Naive thymus-derived CD4-positive, alpha-beta T cell (primary cell): ENCODE measurements around the gene IL1A. TPM values are rescaled to one million over a fixed set of nuclear protein-coding genes. Genes with fewer than 3 reads are reported as not detected.

Experiments used
- ATAC-seq: fragments of 150-1000 bp; cut with Tn5 transposase; 2 replicates; pipeline ENCODE4 v1.10.0; 2021; ENCODE audit warnings: mild to moderate bottlenecking, moderate library complexity
- CTCF ChIA-PET: fragments of 350-600 bp; sonication (Branson Sonifier 250); formaldehyde crosslinking; loops from one replicate; lab custom pipeline; 2021; ENCODE audit warnings: antibody characterized with exemption; lab: Charles Lee
- POLR2A ChIA-PET: fragments of 350-600 bp; sonication (Branson Sonifier 250); formaldehyde crosslinking; loops from one replicate; lab custom pipeline; 2021; ENCODE audit warnings: antibody characterized with exemption, inconsistent platforms; lab: Charles Lee
- DNase-seq, 9 donors: peaks; one replicate each; pipeline versions ENCODE4 v3.0.0 to v3.0.0-alpha.2; 2020 to 2022; ENCODE audit warnings: mixed read lengths in 1 of 9
- H3K27ac ChIP-seq: one replicate; pipeline ENCODE4 v1.7.0; 2013; ENCODE audit warnings: mild to moderate bottlenecking, low read depth, low read length, moderate library complexity
- H3K27me3 ChIP-seq, 2 donors: one replicate each; pipeline ENCODE4 v1.7.0; 2013; ENCODE audit warnings: low read length in 2 of 2, mild to moderate bottlenecking in 2 of 2, moderate library complexity in 2 of 2; ENCODE audit not compliant: control insufficient read depth in 2 of 2, insufficient read depth in 2 of 2
- H3K36me3 ChIP-seq, 3 experiments: 1 replicate in 2 of 3; 2 replicates in 1 of 3; pipeline ENCODE4 v1.7.0; 2013; ENCODE audit warnings: low read length in 3 of 3, mild to moderate bottlenecking in 3 of 3, moderate library complexity in 1 of 3; ENCODE audit not compliant: insufficient read depth in 3 of 3, control insufficient read depth in 2 of 3
- H3K4me1 ChIP-seq, 2 donors: one replicate each; pipeline ENCODE4 v1.7.0; 2013; ENCODE audit warnings: low read length in 2 of 2, mild to moderate bottlenecking in 2 of 2, moderate library complexity in 1 of 2; ENCODE audit not compliant: control insufficient read depth in 2 of 2, insufficient read depth in 2 of 2
- H3K4me3 ChIP-seq: 2 replicates; pipeline ENCODE4 v1.7.0; 2013; ENCODE audit warnings: mild to moderate bottlenecking, low read length
- H3K9me3 ChIP-seq, 3 experiments: 1 replicate in 2 of 3; 2 replicates in 1 of 3; pipeline ENCODE4 v1.7.0; 2013; ENCODE audit warnings: low read length in 3 of 3; ENCODE audit not compliant: control insufficient read depth in 2 of 3
- H3K27ac Mint-ChIP-seq, 9 donors: one replicate each; pipeline ENCODE4 v1.8.0; 2020 to 2022; ENCODE audit warnings: mixed read lengths in 9 of 9, mild to moderate bottlenecking in 8 of 9, moderate library complexity in 5 of 9, inconsistent platforms in 2 of 9
- H3K27me3 Mint-ChIP-seq, 5 donors: one replicate each; pipeline ENCODE4 v1.8.0; 2021 to 2022; ENCODE audit warnings: mixed read lengths in 5 of 5, mild to moderate bottlenecking in 1 of 5
- H3K36me3 Mint-ChIP-seq, 5 donors: one replicate each; pipeline ENCODE4 v1.8.0; 2020 to 2022; ENCODE audit warnings: mixed read lengths in 5 of 5, mild to moderate bottlenecking in 3 of 5, inconsistent platforms in 1 of 5
- H3K4me1 Mint-ChIP-seq, 7 donors: one replicate each; pipeline ENCODE4 v1.8.0; 2020 to 2022; ENCODE audit warnings: mixed read lengths in 7 of 7, mild to moderate bottlenecking in 3 of 7, inconsistent platforms in 1 of 7
- H3K4me3 Mint-ChIP-seq, 10 donors: one replicate each; pipeline ENCODE4 v1.8.0; 2020 to 2022; ENCODE audit warnings: mild to moderate bottlenecking in 10 of 10, mixed read lengths in 10 of 10, moderate library complexity in 6 of 10, inconsistent platforms in 2 of 10
- H3K9me3 Mint-ChIP-seq, 11 donors: one replicate each; pipeline ENCODE4 v1.8.0; 2020 to 2022; ENCODE audit warnings: mixed read lengths in 11 of 11, mild to moderate bottlenecking in 4 of 11, inconsistent platforms in 1 of 11, moderate library complexity in 1 of 11
- intact Hi-C, 2 donors: fragments of 100-400 bp; cut with micrococcal nuclease; formaldehyde crosslinking; loops; one replicate each; pipeline ENCODE4 v1.15.1; 2023
- polyA plus RNA-seq, 2 donors: library from polyadenylated mRNA; unstranded; fragments of 300-500 nt; fragmentation: Illumina TruSeq; gene quantifications; one replicate each; pipeline ENCODE4 v1.2.3, GENCODE V29; 2021
- total RNA-seq, 6 experiments: library from RNA in 5 of 6; stranded (reverse) in 5 of 6; gene quantifications; 1 replicate in 5 of 6; 2 replicates in 1 of 6; pipeline ENCODE4 v1.2.3 and lab custom pipeline; 2021 to 2026

The IL1A gene
- total and polyA plus RNA-seq, 7 experiments from 2014 or later = 0.22 to 4.3 (median 1.0) TPM; not detected in 3

- H3K4me3 ChIP-seq = no peak overlapping the region
- ATAC-seq (no peak), DNase-seq (no peak)
- peaks cover 0 to 20% (median 0%) of the 10 kb centered on the region in 7 donors for H3K4me1 Mint-ChIP-seq
- H3K36me3 Mint-ChIP-seq = peaks cover 0 to 17% (median 0%) of the 10 kb centered on the region in 5 donors
- intact Hi-C loops = no loop called here
- peaks cover 5 to 15% (median 7%) of the 10 kb centered on the region in 5 donors for H3K27me3 Mint-ChIP-seq
- ChIA-PET POLR2A (interaction anchor here (0.8 kb wide), 1 partner anchor 12 kb away, joined by 5 read pairs; no protein-coding TSS in a partner anchor), CTCF (no interaction called here)
- no peak overlapping the region for H3K27ac Mint-ChIP-seq
- H3K27ac ChIP-seq = no peak overlapping the region
- no peaks in the 10 kb centered on the region for H3K9me3 ChIP-seq
- no peaks in the 10 kb centered on the region for H3K27me3 ChIP-seq
- H3K36me3 ChIP-seq = no peaks in the 10 kb centered on the region
- H3K4me3 Mint-ChIP-seq = no peak overlapping the region
- H3K9me3 Mint-ChIP-seq = peaks cover 0 to 1% (median 0%) of the 10 kb centered on the region in 11 donors
- no peaks in the 10 kb centered on the region for H3K4me1 ChIP-seq
These were observed 4.4 kb upstream of the IL1A start for GRCh38 chr2:112788653-112789052.

- no peaks in the 10 kb centered on the region for H3K27me3 ChIP-seq
- CTCF ChIA-PET = no interaction called here
- intact Hi-C loops = no loop called here
- H3K27ac ChIP-seq = no peak overlapping the region
- H3K4me1 ChIP-seq = no peaks in the 10 kb centered on the region
- H3K27me3 Mint-ChIP-seq = peaks cover 7 to 19% (median 8%) of the 10 kb centered on the region in 5 donors
- POLR2A ChIA-PET = no interaction called here
- peaks cover 0 to 1% (median 0%) of the 10 kb centered on the region in 11 donors for H3K9me3 Mint-ChIP-seq
- no peaks in the 10 kb centered on the region for H3K36me3 ChIP-seq
- DNase-seq (no peak), ATAC-seq (peak; percentile 58)
- H3K4me1 Mint-ChIP-seq = peaks cover 0 to 18% (median 0%) of the 10 kb centered on the region in 7 donors
- H3K9me3 ChIP-seq = no peaks in the 10 kb centered on the region
- peaks cover 0 to 11% (median 0%) of the 10 kb centered on the region in 5 donors for H3K36me3 Mint-ChIP-seq
- no peak overlapping the region for H3K4me3 ChIP-seq
- H3K27ac Mint-ChIP-seq = no peak overlapping the region
- H3K4me3 Mint-ChIP-seq = no peak overlapping the region
These were observed 3.6 kb upstream of the IL1A start for GRCh38 chr2:112787729-112788393.

DNA sequence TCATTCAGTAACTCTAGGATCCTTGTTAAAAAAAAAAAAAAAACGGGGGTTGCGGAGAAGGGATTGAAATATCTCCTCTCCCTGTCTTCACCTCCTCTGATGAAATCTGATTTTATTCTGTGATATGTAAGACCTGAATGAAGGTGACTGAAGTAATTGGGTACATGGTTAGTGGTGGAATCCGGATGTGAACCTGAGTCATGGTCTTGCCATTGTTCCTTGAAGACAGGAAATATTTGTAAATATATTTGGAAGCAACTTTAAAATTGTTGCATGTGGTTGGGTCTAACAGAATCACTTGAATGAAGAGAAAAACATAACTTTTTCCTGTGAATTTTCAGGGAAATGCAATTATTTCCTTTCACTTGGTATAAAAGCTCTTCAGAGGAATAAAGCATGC lies 3.0 kb upstream of the IL1A start:
- H3K4me3 ChIP-seq = no peak overlapping the region
- no peaks in the 10 kb centered on the region for H3K9me3 ChIP-seq
- no peaks in the 10 kb centered on the region for H3K36me3 ChIP-seq
- ChIA-PET CTCF (no interaction called here), POLR2A (no interaction called here)
- intact Hi-C loops = no loop called here
- Mint-ChIP-seq H3K27me3 (peaks cover 7 to 19% (median 8%) of the 10 kb centered on the region in 5 donors), H3K27ac (no peak overlapping the region), H3K9me3 (peaks cover 0 to 1% (median 0%) of the 10 kb centered on the region in 11 donors), H3K36me3 (peaks cover 0 to 9% (median 0%) of the 10 kb centered on the region in 5 donors), H3K4me3 (no peak overlapping the region), H3K4me1 (peaks cover 0 to 22% (median 0%) of the 10 kb centered on the region in 7 donors)
- H3K27me3 ChIP-seq = no peaks in the 10 kb centered on the region
- ATAC-seq = no peak
- DNase-seq = no peak
- H3K4me1 ChIP-seq = no peaks in the 10 kb centered on the region
- H3K27ac ChIP-seq = no peak overlapping the region

DNA sequence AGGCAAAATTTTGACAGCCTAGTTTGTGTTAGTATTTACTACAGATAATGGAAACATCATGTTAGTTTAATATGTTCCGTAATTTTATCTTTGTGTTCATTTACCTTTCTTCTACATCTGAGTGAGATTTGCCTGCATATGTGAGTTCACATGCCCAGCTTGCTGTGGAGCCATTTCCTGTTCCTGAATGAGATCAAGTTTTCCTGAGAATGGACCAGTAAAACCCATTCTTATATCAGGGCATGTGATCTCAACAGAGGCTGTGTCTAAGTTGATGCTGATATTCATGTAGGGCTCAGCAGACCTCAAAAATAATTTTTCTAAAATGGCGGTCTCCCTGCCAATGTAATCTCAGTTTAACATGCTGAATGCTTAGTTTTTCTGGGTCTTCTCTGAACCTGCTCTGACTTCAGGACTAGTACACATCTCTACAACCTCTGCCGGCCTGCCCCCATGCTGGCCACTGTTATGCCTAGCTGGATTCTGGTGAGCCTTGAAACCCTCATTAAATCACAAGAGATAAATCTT lies 1.0 kb downstream of the IL1A start:
- Mint-ChIP-seq H3K4me1 (peaks cover 0 to 24% (median 0%) of the 10 kb centered on the region in 7 donors), H3K4me3 (peak overlapping the region in 1 of 10 donors; percentile 38), H3K27ac (no peak overlapping the region), H3K36me3 (peaks cover 0 to 8% (median 0%) of the 10 kb centered on the region in 5 donors), H3K27me3 (peaks cover 9 to 38% (median 17%) of the 10 kb centered on the region in 5 donors), H3K9me3 (no peaks in the 10 kb centered on the region)
- DNase-seq (no peak), ATAC-seq (no peak)
- Histone ChIP-seq H3K9me3 (no peaks in the 10 kb centered on the region), H3K27me3 (no peaks in the 10 kb centered on the region), H3K36me3 (no peaks in the 10 kb centered on the region), H3K4me3 (no peak overlapping the region), H3K27ac (no peak overlapping the region), H3K4me1 (no peaks in the 10 kb centered on the region)
- POLR2A ChIA-PET = no interaction called here
- intact Hi-C loops = no loop called here
- CTCF ChIA-PET = no interaction called here

- POLR2A ChIA-PET = no interaction called here
- Histone ChIP-seq H3K27ac (no peak overlapping the region), H3K4me3 (no peak overlapping the region), H3K9me3 (no peaks in the 10 kb centered on the region), H3K4me1 (peaks cover 0 to 2% of the 10 kb centered on the region in 2 donors), H3K36me3 (no peaks in the 10 kb centered on the region), H3K27me3 (no peaks in the 10 kb centered on the region)
- H3K9me3 Mint-ChIP-seq = peaks cover 0 to 3% (median 0%) of the 10 kb centered on the region in 11 donors
- CTCF ChIA-PET = interaction anchor here (1.1 kb wide), 1 partner anchor 33 kb away, joined by 4 read pairs; no protein-coding TSS in a partner anchor
- no peak overlapping the region for H3K27ac Mint-ChIP-seq
- ATAC-seq = no peak
- no peak for DNase-seq
- H3K36me3 Mint-ChIP-seq = peaks cover 0 to 13% (median under 1%) of the 10 kb centered on the region in 5 donors
- peaks cover 16 to 46% (median 24%) of the 10 kb centered on the region in 5 donors for H3K27me3 Mint-ChIP-seq
- peaks cover 4 to 30% (median 6%) of the 10 kb centered on the region in 7 donors for H3K4me1 Mint-ChIP-seq
- no peak overlapping the region for H3K4me3 Mint-ChIP-seq
- intact Hi-C loops = no loop called here
These were observed 2.0 kb downstream of the IL1A start for GRCh38 chr2:112782234-112782799.

DNA sequence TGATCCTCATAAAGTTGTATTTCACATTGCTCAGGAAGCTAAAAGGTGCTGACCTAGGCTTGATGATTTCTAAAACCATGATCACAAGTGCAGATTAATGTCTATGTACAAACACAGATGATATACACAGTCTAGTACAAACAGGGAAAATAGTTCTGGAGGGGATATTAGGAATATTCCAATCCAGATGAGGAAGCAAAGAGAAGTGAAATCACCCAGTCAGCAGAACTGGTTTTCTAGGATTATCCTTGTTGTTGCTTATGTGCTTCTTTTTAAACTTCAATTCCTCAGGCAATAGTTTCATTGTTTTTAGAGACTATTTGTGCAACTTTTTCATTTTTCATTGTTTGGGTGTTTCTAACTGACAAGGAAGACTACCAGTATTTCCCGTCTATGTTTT lies 4.7 kb downstream of the IL1A start:
- peaks cover 0 to 21% (median 5%) of the 10 kb centered on the region in 5 donors for H3K36me3 Mint-ChIP-seq
- CTCF ChIA-PET = no interaction called here
- intact Hi-C loops = no loop called here

More for the DNA sequence above, 4.7 kb downstream of the IL1A start:
- H3K36me3 ChIP-seq = no peaks in the 10 kb centered on the region
- no peak overlapping the region for H3K27ac ChIP-seq
- no peaks in the 10 kb centered on the region for H3K9me3 ChIP-seq
- no peak overlapping the region for H3K4me3 ChIP-seq
- Mint-ChIP-seq H3K9me3 (peaks cover 0 to 11% (median 0%) of the 10 kb centered on the region in 11 donors), H3K27ac (no peak overlapping the region), H3K4me1 (peaks cover 10 to 38% (median 13%) of the 10 kb centered on the region in 7 donors), H3K4me3 (no peak overlapping the region), H3K27me3 (peaks cover 18 to 45% (median 30%) of the 10 kb centered on the region in 5 donors)
- no peak for DNase-seq
- no peaks in the 10 kb centered on the region for H3K27me3 ChIP-seq
- POLR2A ChIA-PET = no interaction called here
- ATAC-seq = no peak
- peaks cover 5 to 6% of the 10 kb centered on the region in 2 donors for H3K4me1 ChIP-seq
